GM21786 (cell line): ENCODE data around the gene CBS.
A peak's percentile ranks its signal among the peaks of the same experiment; 100 is the strongest.
"Not testable (repeated sequence)": the region's sequence is repeated elsewhere in the genome, so short reads cannot be mapped to it uniquely, and the experiment has no call there.

Experiments used
- ATAC-seq: cut with Tn5 transposase; IDR thresholded peaks from one replicate; pipeline ENCODE4 v1.9.1; 2021; ENCODE audit not compliant: unreplicated experiment

Gene CBS

DNA sequence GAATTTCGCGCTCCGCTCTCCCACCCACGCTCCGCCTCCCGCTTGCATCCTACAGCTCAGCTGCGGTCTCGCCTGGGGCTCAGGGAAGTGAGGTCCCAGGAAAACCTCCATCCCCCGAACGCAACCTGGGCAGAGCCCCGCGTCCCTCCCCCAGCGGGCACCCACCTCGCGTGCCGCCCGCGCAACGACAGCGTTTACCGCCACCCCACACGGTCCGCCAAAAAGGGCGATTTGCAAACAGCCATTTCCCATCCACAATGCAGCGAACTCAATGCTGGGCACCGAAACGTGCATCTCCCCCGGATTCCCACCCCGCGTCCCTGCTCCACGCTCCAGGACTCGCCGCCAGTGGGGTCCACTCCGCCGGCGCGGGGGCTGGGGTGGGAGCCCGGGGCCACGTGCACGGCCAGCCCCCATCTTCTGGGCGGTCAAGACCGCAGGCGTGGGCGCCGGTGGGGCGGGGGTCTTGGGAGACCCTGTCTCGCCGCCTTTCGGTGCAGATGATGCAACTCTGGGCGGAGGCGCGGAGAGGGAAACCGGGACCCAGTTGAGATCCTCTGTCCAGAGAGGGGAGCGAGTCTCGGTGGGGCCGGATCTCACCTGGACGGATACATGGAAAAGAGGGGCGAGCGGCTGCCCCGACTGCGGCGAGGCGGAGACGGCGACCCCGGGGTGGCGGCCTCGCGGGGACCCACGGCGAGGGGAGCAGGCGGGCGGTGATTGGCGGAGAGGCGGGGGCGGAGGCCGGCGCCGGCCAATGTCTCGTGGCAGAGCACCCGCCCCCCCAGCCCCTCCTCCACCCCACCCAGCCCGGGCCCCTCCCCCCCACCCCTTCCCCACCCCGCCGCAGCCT lies at the start of gene CBS:
Gene CBS, minus strand, starts transcription at position 666 of the 853 bp plus-strand sequence. CDS start 3,642 bp downstream, outside the sequence.
- not testable (repeated sequence) for ATAC-seq

DNA sequence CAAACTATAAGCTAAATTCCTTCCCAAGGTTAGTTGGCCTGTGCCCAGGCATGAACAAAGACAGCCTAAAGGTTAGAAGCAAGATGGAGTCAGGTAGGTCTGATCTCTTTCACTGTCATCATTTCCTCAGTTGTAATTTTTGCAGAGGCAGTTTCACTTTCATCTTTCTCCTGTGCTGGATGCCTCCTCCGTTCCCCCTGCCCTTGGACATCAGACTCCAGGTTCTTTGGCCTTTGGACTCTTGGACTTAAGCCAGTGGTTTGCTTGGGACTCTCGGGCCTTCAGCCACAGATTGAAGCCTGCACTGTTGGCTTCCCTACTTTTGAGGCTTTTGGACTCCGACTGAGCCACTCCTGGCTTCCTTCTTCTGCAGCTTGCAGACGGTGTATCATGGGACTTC lies 40.3 kb upstream of the CBS start:
- not testable (repeated sequence) for ATAC-seq

DNA sequence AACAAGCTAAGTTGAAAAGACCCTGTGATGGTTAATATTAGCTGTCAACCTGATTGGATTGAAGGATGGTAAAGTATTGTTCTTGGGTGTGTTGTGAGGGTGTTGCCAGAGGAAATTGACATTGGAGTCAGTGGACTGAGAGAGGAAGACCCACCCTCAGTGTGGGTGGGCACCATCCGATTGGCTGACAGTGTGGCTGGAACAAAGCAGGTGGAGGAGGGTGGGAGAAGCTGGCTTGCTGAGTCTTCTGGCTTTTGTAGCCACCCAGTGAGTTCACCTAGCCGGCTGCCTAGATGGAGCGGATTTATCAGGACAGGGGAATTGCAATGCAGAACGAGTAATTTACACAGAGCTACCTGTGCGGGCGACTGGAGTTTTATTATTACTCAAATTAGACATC lies 38.8 kb upstream of the CBS start:
- not testable (repeated sequence) for ATAC-seq

DNA sequence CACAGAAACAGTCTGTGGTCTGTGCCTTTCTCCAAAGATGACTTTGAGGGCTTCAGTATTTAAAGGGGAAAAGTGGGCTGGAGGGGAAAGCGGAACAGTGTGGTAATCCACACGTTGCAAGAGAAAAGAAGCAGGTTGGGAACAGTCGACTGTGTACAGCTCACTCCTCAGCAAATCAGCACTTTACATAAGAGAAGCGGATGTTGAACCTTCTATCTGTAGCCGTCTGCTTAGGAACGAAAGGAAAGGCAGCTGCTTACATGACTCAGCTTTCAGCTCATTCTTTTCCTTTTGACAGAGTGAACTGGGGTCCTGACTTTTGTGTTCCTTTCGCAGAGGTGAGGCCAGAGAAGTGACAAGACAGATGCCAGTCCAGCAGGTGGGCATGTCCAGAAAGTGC lies 33.4 kb upstream of the CBS start:
- not testable (repeated sequence) for ATAC-seq

DNA sequence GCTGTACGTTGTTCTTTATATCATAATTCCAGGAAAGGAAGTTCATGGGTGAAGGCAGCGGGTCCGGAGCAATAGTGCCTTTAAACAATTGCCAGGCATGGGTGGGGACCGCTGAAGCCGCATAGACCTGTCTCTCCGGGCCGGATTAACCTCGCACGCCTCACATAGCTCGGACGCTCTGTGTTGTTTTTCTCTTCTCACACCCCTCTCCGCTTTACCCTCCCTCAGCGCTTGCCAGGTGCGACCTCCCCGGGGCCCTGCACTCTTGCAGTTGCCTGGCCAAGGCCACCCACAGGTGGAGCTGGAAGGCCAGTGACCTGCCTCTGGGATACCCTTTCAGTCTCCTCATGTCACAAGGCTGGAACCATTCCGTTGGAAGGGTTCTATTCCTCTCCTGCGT lies 32.5 kb upstream of the CBS start:
- ATAC-seq = not testable (repeated sequence)

DNA sequence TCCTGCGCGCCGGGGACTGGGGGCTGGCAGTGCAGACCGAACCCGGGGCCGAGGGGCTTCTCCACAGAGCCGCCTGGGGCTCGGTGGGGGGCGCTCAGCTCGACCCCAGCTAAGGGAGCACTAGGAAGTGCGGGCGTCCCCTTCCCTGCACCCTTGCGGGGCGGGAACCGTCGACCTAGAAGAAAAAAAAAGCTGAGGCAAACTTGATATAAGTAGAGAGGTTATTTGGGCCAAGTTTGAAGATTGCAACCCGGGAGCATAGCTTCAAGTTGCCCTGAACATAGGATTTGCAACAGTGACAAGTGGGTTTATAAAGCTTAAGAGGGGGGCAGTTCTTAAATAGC lies 32.1 kb upstream of the CBS start:
- not testable (repeated sequence) for ATAC-seq

DNA sequence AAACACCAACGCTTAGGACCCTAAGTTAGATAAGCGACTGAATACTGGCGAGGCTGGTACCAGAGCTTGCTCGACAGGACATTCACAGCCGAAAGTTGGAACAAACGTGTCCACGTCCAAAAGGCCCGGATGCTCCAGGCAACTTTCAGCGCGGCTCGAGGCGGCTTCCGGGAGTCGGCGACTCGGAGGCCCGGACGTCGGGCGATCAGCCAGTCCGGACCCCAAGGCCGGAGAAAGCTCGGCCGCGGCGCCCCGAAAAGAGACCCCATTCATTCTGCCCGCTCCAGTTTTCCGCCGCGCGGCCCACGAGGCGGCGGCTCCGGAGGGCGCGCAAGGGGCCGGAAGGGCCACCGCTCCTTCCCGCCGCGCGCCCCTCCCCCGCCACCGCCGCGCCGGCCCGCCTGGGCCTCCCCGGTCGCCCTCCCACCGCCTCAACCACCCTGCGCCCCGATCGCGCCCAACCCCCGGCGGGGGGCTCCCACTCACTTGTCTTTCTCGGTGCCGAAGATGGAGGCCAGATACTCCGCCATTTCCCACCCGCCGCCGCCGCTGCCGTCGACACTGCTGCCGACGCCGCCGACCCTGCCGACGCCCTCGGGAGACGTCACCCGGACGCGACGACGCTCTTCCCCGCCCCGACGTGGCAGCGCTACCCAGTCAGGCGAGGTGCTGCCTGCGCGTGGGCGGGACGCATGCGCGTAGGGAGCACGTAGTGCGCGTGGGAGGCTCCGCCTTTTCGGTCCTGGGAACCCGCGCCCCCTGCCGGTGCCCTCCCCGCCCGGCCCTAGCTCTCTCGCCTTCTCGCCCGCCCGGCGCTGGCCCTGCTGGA lies 31.5 kb upstream of the CBS start, which contains the start of gene U2AF1:
Gene U2AF1, minus strand, starts transcription at position 606 of the 829 bp plus-strand sequence. Its CDS starts 76 bp downstream, at position 530.
- ATAC-seq = peak; percentile 50

DNA sequence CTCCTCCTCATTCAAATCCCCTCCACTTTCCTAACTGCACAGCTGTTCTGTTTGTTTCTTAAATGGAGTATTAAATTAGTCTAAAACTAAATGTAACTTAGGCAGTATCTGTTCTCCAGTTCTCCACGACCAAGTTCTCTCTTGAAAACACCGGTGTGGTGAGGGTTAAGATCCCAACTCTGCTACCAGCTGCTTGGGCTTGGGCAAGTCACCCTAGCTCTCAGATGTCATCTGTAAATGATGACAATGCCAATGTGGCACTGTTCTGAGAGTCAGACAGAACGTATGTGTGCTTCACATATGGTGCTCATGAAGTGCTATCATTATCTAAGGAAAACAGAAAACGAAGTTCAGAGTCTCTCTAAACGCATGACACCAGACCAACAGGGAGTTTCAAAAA lies 29.0 kb upstream of the CBS start:
- not testable (repeated sequence) for ATAC-seq

DNA sequence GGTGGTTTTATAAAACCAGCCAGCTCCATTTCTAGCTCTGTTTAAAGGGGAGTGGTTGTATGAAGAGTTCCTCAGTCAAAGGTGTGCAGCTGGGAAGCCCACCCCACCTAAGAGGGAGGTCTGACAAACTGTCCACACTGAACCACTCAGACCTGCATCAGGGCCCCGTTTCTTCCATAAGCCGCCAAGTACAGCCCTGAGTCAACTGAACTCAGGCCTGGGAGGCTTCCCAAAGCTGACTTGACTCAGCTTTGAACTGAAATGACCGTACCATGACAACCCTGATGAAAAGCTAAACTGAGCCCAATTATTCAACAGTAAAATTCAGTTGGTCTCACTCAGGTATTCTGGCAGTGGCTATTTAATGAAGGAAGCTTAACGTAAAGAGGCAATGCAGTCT lies 26.6 kb upstream of the CBS start:
- not testable (repeated sequence) for ATAC-seq

DNA sequence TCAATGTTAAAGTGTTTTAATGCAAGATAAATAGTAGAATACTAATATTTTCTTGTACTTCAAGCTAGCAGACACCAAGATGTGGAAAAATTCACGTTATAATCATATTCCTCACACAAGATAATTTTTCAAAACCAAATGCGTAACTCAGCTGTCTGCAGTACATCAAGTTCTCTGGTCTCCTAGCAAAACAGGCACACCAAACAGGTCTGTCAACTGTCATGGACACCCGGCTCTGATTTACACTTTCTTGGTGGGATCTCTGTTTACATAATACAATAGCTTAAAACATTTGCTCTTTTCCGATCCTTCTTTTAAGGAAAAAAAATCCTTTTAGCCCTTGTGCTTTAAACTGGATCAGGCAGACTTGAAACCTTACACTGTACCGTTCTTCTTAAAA lies 26.0 kb upstream of the CBS start:
- not testable (repeated sequence) for ATAC-seq

DNA sequence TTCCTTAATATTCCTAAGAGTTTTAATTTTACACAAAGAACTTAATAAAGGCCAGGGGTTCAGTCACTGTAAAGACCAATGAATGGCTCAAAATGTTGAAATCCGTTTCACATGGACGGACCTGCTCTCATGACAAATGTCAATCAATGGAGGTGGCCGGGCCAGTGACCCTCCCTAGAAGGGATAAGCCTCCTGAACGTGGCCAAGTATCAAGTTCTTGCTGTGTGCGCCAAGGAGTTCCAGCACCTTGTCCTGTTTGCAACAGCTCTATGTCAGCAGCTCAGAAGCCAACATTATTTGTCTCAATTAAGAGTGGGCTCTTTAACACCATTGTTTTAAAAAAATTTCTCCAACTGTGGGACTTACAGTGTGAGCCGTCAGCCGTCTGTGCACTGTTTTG lies 25.4 kb upstream of the CBS start:
- not testable (repeated sequence) for ATAC-seq

DNA sequence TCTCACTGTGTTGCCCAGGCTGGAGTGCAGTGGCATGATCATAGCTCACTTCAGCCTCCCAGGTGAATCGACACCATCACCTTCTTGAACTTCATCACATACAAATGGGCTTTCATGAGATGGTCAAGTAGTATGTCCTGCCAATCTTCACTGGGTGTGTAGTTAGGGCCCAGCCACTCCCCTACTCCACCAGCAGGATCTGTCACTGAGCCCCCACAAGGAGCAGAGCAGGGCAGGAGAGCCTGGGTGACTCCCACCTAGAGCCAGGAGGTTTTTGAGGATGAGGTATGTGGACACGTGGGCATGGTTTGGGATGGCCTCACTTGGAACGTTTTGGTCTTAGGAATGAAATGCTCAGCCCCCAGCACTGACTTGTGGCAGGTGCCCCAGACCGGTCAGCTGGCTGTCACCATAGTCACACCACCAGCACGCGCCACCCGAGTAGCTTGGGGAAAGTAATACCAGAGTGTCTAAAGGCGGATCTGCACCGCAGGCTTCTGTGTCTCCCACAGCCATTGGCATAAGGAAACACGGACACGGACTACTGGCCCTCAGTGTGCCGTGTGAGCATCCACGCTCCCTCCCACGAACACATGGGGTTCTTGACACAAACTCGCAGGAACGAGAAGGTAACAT lies 16.5 kb upstream of the CBS start:
- not testable (repeated sequence) for ATAC-seq

DNA sequence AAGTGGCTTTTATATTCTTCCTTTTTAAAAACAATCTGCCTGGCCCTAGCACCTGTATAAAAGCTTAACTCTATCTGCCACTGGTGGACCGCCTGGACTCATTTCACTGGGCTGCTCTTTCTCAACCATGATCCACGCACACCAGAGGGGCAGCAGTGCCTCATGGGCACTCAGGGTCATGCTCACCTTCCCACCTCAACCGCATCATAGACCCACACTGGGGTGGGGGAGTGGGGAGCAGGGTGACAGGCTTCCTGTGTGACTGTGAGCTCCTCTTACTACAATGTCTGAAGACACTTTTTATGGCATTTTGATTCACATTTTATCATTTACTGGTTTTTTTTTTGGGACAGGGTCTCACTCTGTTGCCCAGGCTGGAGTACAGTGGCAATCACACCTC lies 15.3 kb upstream of the CBS start:
- ATAC-seq = not testable (repeated sequence)

DNA sequence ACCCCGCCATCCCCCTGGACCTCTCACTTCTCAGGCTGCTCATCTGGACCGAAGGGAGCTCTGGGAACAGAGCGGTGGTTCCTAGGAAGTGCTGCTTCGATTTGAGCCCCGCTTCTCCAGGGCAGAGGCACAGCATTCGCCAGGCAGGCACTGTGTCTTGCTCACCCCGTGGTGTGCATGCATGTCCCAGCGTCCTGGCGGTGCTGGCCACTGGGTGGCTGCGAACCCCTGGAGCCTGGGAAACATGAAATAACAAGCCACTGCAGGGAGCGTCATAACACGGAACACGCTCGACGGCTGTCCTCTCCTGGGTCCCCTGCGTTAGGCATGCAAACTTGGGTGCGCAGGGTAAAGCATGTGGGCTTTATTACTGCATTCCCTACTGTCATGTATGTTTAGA lies 13.8 kb upstream of the CBS start:
- not testable (repeated sequence) for ATAC-seq

DNA sequence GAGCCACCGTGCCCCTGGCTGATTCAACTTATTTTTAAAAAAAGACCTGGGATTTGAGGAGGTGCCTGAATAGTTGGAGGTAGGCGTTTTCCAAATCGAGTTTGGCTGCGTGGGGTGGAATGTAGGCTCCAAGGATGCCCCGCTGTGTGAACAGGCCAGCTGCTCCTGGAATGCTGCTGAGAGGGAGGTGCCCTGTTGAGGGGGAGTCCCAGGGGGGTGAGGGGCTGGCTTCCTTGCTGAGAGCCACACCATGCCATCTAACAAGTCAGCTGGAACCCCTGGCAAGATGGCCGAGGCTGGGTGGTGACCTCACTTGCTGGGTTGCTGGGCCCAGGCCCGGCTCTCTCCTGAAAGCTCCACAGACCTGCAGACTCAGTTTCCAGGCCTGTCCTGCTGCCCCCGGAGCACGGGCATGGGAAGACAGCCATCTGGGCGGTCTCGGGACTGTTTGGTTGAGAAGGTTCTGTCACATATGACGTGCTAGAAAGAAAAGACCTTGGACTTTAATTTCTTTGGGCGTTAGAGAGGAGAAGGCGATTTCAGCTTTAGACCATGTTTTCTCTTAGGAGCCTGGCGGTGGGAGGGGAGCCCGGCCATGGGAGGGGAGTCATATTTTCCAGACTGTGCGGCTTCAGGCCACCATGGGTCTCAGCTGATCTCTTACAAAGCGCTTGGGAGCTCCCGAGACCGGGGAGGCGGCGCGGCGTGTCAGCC lies 7.1 kb upstream of the CBS start:
- ATAC-seq = not testable (repeated sequence)

DNA sequence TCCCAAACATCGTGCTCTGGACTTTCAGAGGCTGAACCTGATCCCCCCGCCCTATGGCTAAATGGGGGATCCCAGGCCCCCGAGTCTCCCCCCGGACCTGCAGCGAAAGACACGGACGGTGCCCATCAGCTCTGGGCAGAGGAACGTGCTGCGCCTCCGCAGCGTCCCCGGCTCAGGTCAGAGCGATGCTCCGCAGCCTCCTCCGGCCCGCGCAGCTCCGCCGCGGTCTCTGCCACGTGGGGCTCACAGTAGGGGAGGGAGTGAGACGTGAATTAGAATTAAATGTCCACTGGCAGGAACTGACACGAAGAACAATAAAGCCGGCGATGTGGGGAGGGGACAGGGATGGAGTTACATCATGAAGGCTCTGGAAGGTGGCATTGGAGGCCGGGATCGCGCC lies 1.0 kb upstream of the CBS start:
- ATAC-seq = not testable (repeated sequence)

DNA sequence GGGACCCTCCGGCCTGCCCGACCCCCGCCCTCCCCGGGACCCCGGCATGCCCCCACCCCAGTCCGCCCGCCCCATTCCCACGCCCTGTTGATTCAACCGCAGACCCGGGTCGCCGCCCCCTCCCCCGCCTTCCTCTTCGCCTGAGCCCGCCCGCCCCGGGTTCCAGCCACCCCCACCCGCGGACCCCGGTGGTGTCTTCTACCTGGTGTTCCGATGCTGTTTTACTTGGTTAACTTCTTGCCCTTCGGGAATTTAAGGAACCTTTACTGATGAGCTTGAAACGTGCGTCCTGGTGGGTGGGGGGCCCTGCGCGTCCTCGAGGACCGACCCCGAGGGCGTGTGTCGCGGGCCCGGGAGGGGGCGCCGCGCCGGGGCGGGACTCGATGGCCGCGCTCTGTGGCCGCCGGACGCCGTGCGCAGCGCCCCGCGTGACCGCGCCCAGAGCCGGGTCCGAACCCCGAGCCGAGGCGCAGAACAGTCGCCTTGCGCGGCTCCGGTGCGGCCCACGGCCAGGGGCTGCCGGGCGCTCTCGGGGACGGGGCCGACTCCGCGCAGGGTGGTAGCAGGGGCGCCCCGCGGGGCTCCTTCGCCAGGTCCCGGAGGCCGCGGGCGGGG lies 495 bp upstream of the CBS start:
- ATAC-seq = not testable (repeated sequence)

DNA sequence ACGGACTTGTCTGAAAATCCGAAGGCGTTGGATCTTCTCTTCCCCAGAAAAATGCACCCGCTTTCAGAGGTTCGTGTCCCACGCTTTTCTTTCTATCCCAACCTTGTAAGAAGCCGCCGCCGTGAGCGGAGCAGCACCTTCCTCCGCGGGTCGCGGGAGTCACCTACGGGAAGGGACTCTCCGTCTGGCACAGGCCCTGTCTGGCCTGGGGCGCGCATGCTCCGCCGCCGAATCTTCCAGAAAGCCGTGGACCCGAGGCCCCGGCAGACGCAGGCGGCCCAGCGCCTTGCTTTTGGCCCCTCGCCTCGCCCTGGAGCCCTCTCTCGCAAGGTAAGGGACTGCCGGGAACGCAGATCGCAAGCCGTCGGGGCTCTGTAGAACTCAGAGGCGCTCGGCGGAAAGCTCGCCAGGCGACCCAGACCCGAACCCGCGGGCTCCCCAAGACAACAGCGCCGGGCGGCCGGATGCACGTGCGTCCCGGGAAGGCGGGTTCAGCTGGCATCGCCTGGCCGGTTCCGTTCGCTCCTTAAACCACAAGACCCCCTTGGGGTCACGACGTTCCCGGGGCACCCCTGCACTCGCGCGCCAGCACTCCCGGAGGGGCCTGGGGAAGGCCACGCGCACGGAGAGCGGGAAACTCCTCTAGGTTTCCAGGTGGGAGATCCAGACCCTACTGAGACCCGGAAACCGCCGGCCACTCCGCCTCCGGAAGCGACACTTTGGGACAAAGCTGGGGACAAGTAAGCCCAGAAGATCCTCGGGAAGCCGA lies 1.1 kb downstream of the CBS start:
- not testable (repeated sequence) for ATAC-seq

DNA sequence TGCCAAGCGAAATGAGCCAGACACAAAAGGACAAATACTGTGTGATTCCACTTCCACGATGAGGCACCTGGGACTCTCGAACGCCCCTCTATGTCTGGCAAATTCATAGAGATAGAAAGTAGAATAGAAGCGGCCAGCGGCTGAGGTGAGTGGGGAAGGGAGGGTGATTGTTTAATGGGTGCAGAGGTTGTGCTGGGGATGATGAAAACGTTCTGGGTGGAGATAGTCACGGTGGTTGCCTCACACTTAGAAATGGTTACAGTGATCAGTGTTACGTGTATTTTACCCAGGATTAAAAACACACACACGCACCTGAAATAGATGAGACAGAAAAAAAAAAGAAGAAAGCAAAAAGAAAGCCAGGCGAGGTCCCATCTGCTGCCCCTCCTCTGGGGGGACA lies 2.9 kb downstream of the CBS start:
- ATAC-seq = not testable (repeated sequence)
